Measurements from ENCODE around the gene TIMP2. TPM values are rescaled to one million over a fixed set of nuclear protein-coding genes. Genes with fewer than 3 reads are reported as not detected.

Gene TIMP2
- total and polyA plus RNA-seq, 2 of the 8 experiments (the other 6 are each of a cell fraction or from before 2014, with no cell fraction given) = 18.2 to 43.3 TPM

GRCh38 chr17:78947235-78948149, 22.3 kb upstream of the TIMP2 start (continued):
- TF ChIP-seq KDM4A (IDR thresholded peaks at IDR 0.05; ENCODE audit: low read depth, low read length, severe bottlenecking) (no peak), ATF3 (IDR thresholded peaks at IDR 0.05; ENCODE audit: insufficient read depth, low read depth, low read length) (no peak), MAFK (IDR thresholded peaks at IDR 0.05; ENCODE audit: low read depth, low read length) (no peak), CBX8 (IDR thresholded peaks at IDR 0.05; ENCODE audit: borderline replicate concordance, low read depth, low read length) (no peak), RNF2 (IDR thresholded peaks at IDR 0.05; ENCODE audit: borderline replicate concordance, low read depth, low read length, missing control alignments, poor library complexity, severe bottlenecking) (no peak)
- TF ChIP-seq, protein P1, sequence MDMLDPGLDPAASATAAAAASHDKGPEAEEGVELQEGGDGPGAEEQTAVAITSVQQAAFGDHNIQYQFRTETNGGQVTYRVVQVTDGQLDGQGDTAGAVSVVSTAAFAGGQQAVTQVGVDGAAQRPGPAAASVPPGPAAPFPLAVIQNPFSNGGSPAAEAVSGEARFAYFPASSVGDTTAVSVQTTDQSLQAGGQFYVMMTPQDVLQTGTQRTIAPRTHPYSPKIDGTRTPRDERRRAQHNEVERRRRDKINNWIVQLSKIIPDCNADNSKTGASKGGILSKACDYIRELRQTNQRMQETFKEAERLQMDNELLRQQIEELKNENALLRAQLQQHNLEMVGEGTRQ (IDR thresholded peaks at IDR 0.05; ENCODE audit: low read length) = no peak

All from H1 (cell line).